Progenitor cell of endocrine pancreas (in vitro differentiated cells): ENCODE data around the gene TTBK2. TPM values are rescaled to one million over a fixed set of nuclear protein-coding genes. Genes with fewer than 3 reads are reported as not detected.

Experiments
- DNase-seq: peaks from one replicate; pipeline ENCODE4 v3.0.0; 2021; ENCODE audit warnings: low spot score; ENCODE audit not compliant: unreplicated experiment
- H3K27ac Mint-ChIP-seq: 2 replicates; pipeline ENCODE4 v1.8.0; 2021; ENCODE audit warnings: mild to moderate bottlenecking, moderate library complexity, mixed read lengths
- H3K27me3 Mint-ChIP-seq: 2 replicates; pipeline ENCODE4 v1.8.0; 2021; ENCODE audit warnings: mixed read lengths
- H3K36me3 Mint-ChIP-seq: 2 replicates; pipeline ENCODE4 v1.8.0; 2022; ENCODE audit warnings: mixed read lengths; ENCODE audit not compliant: insufficient read depth
- H3K4me1 Mint-ChIP-seq: 2 replicates; pipeline ENCODE4 v1.8.0; 2021; ENCODE audit warnings: low read depth, mixed read lengths
- H3K4me3 Mint-ChIP-seq: 2 replicates; pipeline ENCODE4 v1.8.0; 2021; ENCODE audit warnings: low read depth, mild to moderate bottlenecking, moderate library complexity, mixed read lengths
- H3K9me3 Mint-ChIP-seq: 2 replicates; pipeline ENCODE4 v1.8.0; 2021; ENCODE audit warnings: low read depth, mixed read lengths
- total RNA-seq: library from RNA; stranded (reverse); gene quantifications from 2 replicates; pipeline ENCODE4 v1.2.1, GENCODE V29; 2021
- TF ChIP-seq, protein P1 (sequence below): fragments of 200-600 bp; sonication (generic); IDR thresholded peaks from one replicate; pipeline ENCODE4 v1.5.0; 2021; ENCODE audit warnings: antibody characterized with exemption, mild to moderate bottlenecking; ENCODE audit not compliant: unreplicated experiment

TTBK2 gene
- total RNA-seq, 1 donor from 2014 or later: 19.5 TPM

DNA sequence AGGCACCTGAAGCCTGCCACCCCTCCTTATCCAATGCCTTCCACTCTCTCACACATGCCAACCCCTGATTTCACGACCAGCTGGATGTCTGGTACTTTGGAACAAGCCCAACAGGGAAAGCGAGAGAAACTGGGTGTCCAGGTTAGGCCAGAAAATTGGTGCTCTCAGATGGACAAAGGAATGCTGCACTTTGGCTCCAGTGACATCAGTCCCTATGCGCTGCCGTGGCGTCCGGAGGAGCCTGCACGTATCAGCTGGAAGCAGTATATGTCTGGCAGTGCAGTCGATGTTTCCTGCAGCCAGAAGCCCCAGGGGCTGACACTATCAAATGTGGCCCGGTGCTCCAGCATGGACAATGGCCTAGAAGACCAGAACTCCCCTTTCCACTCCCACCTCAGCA lies 228.8 kb downstream of the TTBK2 start:
- Mint-ChIP-seq H3K27ac (no peak overlapping the region), H3K4me3 (no peak overlapping the region)

DNA sequence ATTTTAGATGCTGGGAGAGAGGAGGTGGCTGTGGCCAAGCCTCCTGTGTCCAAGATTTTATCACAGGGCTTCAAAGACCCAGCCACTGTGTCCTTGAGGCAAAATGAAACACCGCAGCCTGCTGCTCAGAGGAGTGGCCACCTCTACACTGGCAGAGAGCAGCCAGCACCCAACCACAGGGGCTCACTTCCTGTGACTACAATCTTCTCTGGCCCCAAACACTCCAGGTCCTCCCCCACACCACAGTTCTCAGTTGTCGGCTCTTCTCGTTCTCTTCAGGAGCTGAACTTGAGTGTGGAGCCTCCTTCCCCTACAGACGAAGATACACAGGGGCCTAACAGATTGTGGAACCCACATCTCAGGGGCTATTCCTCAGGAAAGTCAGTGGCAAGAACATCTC lies 229.3 kb downstream of the TTBK2 start:
- Mint-ChIP-seq H3K4me1 (no peaks in the 10 kb centered on the region), H3K27me3 (no peaks in the 10 kb centered on the region), H3K9me3 (no peaks in the 10 kb centered on the region), H3K4me3 (no peak overlapping the region), H3K36me3 (no peaks in the 10 kb centered on the region), H3K27ac (no peak overlapping the region)
- DNase-seq: no peak
- TF ChIP-seq, protein P1, sequence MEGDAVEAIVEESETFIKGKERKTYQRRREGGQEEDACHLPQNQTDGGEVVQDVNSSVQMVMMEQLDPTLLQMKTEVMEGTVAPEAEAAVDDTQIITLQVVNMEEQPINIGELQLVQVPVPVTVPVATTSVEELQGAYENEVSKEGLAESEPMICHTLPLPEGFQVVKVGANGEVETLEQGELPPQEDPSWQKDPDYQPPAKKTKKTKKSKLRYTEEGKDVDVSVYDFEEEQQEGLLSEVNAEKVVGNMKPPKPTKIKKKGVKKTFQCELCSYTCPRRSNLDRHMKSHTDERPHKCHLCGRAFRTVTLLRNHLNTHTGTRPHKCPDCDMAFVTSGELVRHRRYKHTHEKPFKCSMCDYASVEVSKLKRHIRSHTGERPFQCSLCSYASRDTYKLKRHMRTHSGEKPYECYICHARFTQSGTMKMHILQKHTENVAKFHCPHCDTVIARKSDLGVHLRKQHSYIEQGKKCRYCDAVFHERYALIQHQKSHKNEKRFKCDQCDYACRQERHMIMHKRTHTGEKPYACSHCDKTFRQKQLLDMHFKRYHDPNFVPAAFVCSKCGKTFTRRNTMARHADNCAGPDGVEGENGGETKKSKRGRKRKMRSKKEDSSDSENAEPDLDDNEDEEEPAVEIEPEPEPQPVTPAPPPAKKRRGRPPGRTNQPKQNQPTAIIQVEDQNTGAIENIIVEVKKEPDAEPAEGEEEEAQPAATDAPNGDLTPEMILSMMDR: no peak

More for the DNA sequence above, 228.8 kb downstream of the TTBK2 start:
- Mint-ChIP-seq H3K36me3 (no peaks in the 10 kb centered on the region), H3K4me1 (no peaks in the 10 kb centered on the region), H3K27me3 (no peaks in the 10 kb centered on the region), H3K9me3 (no peaks in the 10 kb centered on the region)
- TF ChIP-seq, protein P1: no peak
- no peak for DNase-seq

Other genes with a start within 250 kb of the TTBK2 start
- 36.4 and 46.1 TPM in 2 replicates for gene CDAN1, start 183.7 kb downstream of the TTBK2 start, total RNA-seq
- 38.1 and 39.1 TPM in 2 replicates for gene UBR1, start 185.3 kb upstream of the TTBK2 start, total RNA-seq
- 28.9 and 30.2 TPM in 2 replicates for gene TMEM62, start 212.8 kb upstream of the TTBK2 start, total RNA-seq